GM12865 (cell line): ENCODE measurements around the gene VWA8.
A peak's percentile ranks its signal among the peaks of the same experiment; 100 is the strongest.

ENCODE experiments used
- DNase-seq: peaks from one replicate; pipeline ENCODE4 v3.0.0; 2010; ENCODE audit warnings: low read depth
- H3K4me3 ChIP-seq: 2 replicates; pipeline ENCODE4 v1.5.1; 2011; ENCODE audit warnings: mild to moderate bottlenecking, low read depth, low read length, control low read depth
- TF ChIP-seq, protein P1 (sequence below): IDR thresholded peaks from 2 replicates; pipeline ENCODE4 v1.5.1; 2011; ENCODE audit warnings: low read length, control low read depth, low read depth, inconsistent platforms; ENCODE audit not compliant: insufficient read depth; ENCODE audit errors: missing control alignments

VWA8 gene

DNA sequence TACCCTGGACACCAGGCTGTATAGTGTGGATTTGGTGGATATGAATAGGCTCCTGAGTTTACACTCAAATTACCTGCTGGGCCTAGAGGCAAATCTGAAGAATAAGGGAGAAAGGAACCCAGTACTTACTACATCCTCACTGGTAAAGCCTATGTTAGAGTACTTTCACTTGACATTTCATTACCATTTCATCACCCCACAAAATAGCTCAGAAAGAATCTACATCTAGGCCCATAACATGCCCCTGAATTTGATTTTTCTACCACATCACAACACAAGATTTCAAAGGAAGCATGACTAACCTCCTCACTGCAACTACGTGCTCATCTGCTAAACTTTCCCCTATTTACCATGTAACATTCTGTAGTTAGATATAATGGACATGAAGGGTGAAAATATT, 43.3 kb downstream of the VWA8 start:
- no peak overlapping the region for H3K4me3 ChIP-seq
- TF ChIP-seq, protein P1, sequence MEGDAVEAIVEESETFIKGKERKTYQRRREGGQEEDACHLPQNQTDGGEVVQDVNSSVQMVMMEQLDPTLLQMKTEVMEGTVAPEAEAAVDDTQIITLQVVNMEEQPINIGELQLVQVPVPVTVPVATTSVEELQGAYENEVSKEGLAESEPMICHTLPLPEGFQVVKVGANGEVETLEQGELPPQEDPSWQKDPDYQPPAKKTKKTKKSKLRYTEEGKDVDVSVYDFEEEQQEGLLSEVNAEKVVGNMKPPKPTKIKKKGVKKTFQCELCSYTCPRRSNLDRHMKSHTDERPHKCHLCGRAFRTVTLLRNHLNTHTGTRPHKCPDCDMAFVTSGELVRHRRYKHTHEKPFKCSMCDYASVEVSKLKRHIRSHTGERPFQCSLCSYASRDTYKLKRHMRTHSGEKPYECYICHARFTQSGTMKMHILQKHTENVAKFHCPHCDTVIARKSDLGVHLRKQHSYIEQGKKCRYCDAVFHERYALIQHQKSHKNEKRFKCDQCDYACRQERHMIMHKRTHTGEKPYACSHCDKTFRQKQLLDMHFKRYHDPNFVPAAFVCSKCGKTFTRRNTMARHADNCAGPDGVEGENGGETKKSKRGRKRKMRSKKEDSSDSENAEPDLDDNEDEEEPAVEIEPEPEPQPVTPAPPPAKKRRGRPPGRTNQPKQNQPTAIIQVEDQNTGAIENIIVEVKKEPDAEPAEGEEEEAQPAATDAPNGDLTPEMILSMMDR: no peak
- peak; percentile 32 for DNase-seq

DNA sequence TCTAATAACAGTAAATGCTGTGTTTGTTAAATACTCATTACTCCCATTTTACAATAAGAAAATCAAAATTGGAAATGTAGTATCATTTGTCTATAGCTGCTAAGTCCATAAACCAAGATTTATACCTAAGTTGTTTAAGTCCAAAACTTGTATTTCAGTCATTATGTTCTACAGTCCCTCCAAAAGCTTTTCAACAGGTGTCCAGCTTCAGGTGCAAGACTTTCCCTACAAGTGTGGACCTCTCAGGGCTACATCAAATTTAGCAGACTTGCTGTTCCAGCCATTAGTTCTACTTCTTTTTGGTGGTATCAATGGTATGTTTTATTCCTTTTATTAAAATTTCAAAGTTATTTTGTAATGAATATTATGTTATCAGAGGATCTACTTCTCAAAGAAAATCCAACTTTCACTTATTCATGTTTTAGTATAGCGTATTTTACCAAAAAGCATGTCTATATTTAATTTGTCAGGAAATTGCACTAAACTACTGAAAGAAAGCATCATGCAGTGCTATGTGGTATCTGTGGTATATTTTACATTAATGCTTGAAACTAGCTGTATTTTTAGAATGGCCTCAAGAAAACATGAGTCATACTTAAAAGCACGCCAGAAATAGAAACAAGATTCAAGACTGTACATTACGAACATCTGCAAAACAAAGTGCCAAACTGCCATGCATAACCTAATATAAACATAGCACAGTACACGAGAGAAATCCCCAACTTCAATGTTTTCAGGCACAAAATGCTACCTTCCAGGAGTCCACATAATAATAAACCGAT, 44.5 kb downstream of the VWA8 start:
- peak; percentile 84 for DNase-seq
- peak overlapping the region; percentile 43 for H3K4me3 ChIP-seq

DNA sequence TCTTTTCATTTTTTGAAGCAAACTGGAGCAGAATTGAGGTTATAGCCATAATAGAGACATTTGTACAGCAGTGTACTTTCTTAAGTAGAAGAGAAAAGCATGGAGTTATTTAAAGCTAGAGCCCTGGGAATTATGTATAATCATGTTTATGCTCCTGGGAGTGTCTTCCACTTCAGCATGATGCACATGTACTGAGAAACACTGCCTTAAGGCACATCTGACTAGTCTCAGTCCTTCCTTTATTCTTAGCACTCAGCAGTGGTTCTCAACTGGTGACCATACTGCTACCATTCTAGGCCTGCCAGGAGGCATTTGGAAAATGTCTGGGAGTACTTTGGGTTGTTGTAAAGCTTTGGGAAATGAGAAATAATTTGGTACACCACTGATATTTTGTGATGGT, 45.8 kb downstream of the VWA8 start:
- no peak for DNase-seq
- TF ChIP-seq, protein P1: no peak
- no peak overlapping the region for H3K4me3 ChIP-seq

More for the DNA sequence above, 44.5 kb downstream of the VWA8 start:
- TF ChIP-seq, protein P1: no peak

DNA sequence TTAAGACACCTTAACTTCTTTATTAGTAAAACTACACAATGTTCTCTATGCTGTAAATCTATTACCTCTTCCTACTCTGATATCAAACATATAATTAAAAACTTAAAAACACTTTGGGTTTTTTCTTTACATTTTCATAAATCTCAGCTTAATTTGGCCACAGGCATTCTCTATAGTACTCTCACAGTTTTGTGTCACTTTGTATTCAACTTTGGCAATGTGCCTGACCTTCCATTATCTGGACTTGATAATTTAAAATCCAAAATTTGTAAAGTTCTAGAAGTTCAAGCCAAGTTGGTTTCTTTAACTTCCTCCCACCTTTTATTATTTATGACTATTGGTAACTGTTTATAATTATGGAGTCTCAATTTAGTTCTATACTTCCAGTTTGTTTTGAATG, 46.4 kb downstream of the VWA8 start:
- no peak for DNase-seq
- TF ChIP-seq, protein P1: no peak
- H3K4me3 ChIP-seq: no peak overlapping the region

DNA sequence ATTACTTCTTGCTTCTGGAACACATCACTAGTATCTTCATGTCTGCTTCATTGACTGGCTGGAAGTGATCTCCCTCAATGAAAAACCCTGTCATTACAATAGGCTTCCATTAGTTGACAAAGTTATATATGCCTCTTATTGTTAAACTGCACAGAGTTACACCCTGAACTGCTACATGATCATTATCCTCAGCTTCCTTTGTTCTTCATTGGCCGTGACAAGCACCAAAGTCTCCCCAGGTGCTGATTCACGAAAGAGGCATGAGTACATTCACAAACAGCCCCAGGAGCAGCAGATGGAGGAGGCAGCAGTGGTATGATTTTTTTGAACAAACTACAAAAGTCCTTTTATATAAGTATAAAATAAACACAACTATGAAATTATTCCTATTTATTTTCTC, 51.4 kb downstream of the VWA8 start:
- DNase-seq: no peak
- TF ChIP-seq, protein P1: no peak
- H3K4me3 ChIP-seq: no peak overlapping the region

DNA sequence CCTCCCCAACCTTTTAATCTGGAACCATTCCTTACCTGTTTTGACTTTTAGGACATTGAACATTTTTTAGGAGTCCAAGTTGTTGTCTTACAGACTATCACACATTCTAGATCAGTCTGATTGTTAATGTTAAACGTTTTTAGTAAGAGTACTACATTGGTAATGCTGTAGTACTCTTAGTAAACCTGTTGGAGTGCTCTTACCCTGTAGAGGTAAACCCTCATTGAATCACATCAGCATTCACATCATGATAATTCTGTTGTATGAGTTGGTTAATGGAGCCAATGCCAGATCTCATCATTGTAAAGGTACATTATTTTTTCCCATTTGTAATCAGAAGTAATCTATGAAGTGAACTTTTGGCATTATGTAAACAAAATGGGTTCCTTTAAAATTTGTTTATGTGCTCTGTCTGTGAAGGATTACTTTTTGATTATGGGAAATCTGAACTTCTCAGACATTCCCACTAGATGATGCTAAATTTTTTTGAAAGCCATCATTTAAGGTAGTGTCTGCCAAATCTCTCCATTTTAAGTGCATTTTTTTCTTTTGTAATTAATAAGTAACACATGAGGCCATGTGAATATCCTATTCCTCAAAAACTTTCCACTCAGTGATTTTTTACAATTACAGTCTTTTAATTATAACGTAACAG, 55.2 kb downstream of the VWA8 start:
- TF ChIP-seq, protein P1: peak; percentile 71
- DNase-seq: peak; percentile 70
- H3K4me3 ChIP-seq: no peak overlapping the region
